Retinal pigment epithelial cell (primary cell): Measurements from ENCODE around the gene CKLF.

ENCODE experiments used
- DNase-seq: peaks from one replicate; pipeline ENCODE4 v3.0.0-alpha.2; 2010; ENCODE audit warnings: low read depth
- H3K4me3 ChIP-seq: 2 replicates; pipeline ENCODE4 v1.5.1; 2011; ENCODE audit warnings: mild to moderate bottlenecking, low read length, control low read depth, moderate library complexity
- TF ChIP-seq, protein P1 (sequence below): conservative IDR thresholded peaks from 2 replicates; pipeline ENCODE4 v1.5.1; 2011; ENCODE audit warnings: low read depth, low read length, control low read depth, inconsistent platforms

The CKLF gene

GRCh38 chr16:66568355-66568754 is 16.0 kb downstream of the CKLF start:
- no peak for DNase-seq
- TF ChIP-seq, protein P1, sequence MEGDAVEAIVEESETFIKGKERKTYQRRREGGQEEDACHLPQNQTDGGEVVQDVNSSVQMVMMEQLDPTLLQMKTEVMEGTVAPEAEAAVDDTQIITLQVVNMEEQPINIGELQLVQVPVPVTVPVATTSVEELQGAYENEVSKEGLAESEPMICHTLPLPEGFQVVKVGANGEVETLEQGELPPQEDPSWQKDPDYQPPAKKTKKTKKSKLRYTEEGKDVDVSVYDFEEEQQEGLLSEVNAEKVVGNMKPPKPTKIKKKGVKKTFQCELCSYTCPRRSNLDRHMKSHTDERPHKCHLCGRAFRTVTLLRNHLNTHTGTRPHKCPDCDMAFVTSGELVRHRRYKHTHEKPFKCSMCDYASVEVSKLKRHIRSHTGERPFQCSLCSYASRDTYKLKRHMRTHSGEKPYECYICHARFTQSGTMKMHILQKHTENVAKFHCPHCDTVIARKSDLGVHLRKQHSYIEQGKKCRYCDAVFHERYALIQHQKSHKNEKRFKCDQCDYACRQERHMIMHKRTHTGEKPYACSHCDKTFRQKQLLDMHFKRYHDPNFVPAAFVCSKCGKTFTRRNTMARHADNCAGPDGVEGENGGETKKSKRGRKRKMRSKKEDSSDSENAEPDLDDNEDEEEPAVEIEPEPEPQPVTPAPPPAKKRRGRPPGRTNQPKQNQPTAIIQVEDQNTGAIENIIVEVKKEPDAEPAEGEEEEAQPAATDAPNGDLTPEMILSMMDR: no peak
- no peak overlapping the region for H3K4me3 ChIP-seq

- no peak for DNase-seq
Measured at GRCh38 chr16:66569131-66569530, 16.8 kb downstream of the CKLF start.

GRCh38 chr16:66569827-66570405 is 17.5 kb downstream of the CKLF start:
- DNase-seq: peak; percentile 86
- TF ChIP-seq, protein P1: no peak
- H3K4me3 ChIP-seq: no peak overlapping the region

More at GRCh38 chr16:66569131-66569530, 16.8 kb downstream of the CKLF start:
- no peak overlapping the region for H3K4me3 ChIP-seq
- TF ChIP-seq, protein P1: no peak

- TF ChIP-seq, protein P1: no peak
- DNase-seq: no peak
- no peak overlapping the region for H3K4me3 ChIP-seq
Measured at GRCh38 chr16:66572356-66572755, 20.0 kb downstream of the CKLF start.

- DNase-seq: no peak
- no peak overlapping the region for H3K4me3 ChIP-seq
- TF ChIP-seq, protein P1: no peak
Measured at GRCh38 chr16:66574081-66574480, 21.7 kb downstream of the CKLF start.

DNA sequence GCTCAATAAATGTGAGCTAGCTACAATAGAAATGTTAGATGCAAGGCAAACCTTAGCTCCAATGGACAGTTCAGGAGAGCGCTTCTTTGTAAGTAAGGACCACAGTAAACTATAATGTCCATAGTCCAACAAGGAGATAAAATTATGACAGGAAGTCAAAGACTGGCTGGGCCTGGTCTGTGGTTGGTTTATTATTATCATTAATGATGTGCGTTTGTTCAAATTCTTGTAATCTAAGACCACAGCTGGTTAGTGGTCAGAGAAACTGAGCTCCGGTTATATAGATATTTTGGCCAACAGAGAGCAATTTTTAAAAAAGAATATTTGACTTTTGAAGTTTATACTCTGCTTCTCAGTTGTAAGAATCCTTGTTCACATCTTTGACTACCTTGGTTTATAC is 22.2 kb downstream of the CKLF start:
- TF ChIP-seq, protein P1: no peak
- no peak for DNase-seq

DNA sequence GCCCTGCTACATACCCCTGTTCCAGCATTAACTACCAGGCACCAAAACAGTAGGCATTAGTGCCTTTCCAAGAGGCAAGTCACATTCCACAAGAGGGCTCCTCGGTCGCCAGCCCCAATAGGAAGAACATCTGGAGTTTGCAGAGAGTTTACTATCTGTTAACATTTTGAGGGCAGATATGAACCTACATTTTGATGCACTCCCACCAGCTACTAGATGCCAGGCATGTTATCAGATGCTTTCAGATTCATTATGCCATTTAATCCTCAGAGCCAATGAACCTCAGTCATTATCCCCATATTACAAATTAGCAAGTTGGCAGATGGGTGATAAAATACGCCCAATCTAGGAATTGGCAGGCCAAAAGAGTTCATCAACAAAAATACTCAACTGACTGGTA is 22.7 kb downstream of the CKLF start:
- no peak overlapping the region for H3K4me3 ChIP-seq
- TF ChIP-seq, protein P1: no peak
- no peak for DNase-seq

More for the DNA sequence above, 22.2 kb downstream of the CKLF start:
- H3K4me3 ChIP-seq: no peak overlapping the region
